Measurements from ENCODE around the gene NCS1. TPM values are rescaled to one million over a fixed set of nuclear protein-coding genes. Genes with fewer than 3 reads are reported as not detected.

Gene NCS1
- total RNA-seq, 1 donor from 2014 or later: 2.2 TPM

DNA sequence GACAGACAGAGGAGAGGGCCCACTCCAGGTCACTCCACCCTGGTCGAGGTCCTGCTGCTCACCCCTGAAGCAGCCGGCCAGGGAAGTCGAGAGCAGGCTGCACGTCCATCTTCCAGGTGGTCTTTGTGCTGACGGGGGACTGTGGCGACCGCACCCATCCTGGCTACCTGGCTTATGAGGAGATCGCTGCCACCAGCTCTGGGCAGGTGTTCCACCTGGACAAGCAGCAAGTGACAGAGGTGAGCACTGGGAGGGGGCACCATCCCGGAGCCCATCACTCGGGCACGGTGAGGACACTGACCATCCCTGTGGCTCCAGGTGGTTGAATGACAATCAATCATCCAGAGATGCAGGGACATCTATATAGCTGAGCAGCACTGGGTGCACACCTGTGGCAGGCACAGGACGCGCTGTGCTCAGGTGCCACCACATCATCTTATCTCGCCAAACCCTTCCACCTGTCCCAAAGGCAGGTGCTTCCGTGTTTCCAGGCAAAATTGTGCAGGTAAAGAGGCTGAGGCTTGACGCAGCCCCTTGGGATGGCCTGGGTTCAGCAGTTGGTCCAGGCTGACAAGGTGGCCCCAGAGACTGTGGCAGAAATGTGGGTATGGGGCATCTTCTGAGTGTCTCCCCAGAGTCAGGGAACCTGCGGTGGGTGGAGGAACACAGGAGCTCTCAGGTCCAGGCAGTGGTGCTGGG, 114.0 kb downstream of the NCS1 start:
- intact Hi-C loops (cut with micrococcal nuclease): no loop called here

Other genes starting within 250 kb of the NCS1 start
- gene FNBP1, start 129.2 kb upstream of the NCS1 start, total RNA-seq: 198 TPM in 2 replicates
- gene GPR107, start 118.5 kb upstream of the NCS1 start, total RNA-seq: 21.7 and 22.3 TPM in 2 replicates
- gene HMCN2, start 93.4 kb downstream of the NCS1 start, total RNA-seq: not detected in 2 replicates